ENCODE data around the gene DUOX1.

The DUOX1 gene

DNA sequence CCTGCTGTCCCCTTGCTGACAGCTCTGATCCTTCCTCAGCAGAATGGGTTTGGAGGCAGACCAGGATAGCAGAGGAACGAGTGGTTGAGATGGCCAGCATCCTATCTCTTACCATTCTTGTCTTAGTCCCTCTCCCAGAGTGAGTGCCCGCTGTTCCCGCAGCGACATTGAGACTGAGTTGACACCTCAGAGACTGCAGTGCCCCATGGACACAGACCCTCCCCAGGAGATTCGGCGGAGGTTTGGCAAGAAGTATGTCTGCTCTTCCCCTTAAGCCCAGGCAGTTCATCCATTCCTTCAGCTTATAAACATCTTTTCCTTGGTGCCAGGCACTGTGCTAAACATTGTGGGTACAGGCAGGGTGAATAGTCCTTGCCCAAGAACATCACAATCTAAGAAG is 21.2 kb downstream of the DUOX1 start:
- no peaks in the 10 kb centered on the region for H3K4me1 ChIP-seq (ENCODE audit: insufficient read depth, low read length)

GRCh38 chr15:45151998-45152828 is 22.4 kb downstream of the DUOX1 start:
- Histone ChIP-seq H3K27me3 (ENCODE audit: insufficient read depth, low read length, poor library complexity) (no peaks in the 10 kb centered on the region), H3K79me2 (ENCODE audit: insufficient read depth, low read length) (no peaks in the 10 kb centered on the region)
- no peak for ATAC-seq (ENCODE audit: insufficient read depth, low read depth)

More for the DNA sequence above, 21.2 kb downstream of the DUOX1 start:
- H3K27me3 ChIP-seq (ENCODE audit: insufficient read depth, low read length, poor library complexity), result no peaks in the 10 kb centered on the region
- TF ChIP-seq, protein P1, sequence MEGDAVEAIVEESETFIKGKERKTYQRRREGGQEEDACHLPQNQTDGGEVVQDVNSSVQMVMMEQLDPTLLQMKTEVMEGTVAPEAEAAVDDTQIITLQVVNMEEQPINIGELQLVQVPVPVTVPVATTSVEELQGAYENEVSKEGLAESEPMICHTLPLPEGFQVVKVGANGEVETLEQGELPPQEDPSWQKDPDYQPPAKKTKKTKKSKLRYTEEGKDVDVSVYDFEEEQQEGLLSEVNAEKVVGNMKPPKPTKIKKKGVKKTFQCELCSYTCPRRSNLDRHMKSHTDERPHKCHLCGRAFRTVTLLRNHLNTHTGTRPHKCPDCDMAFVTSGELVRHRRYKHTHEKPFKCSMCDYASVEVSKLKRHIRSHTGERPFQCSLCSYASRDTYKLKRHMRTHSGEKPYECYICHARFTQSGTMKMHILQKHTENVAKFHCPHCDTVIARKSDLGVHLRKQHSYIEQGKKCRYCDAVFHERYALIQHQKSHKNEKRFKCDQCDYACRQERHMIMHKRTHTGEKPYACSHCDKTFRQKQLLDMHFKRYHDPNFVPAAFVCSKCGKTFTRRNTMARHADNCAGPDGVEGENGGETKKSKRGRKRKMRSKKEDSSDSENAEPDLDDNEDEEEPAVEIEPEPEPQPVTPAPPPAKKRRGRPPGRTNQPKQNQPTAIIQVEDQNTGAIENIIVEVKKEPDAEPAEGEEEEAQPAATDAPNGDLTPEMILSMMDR (IDR thresholded peaks at IDR 0.05; ENCODE audit: borderline replicate concordance, extremely low read depth, low read length, poor library complexity, severe bottlenecking), result no peak
- no peak for TF ChIP-seq EZH2 (IDR thresholded peaks at IDR 0.05; ENCODE audit: borderline replicate concordance, low read depth, low read length, severe bottlenecking)
- no peak overlapping the region for H2AFZ ChIP-seq (ENCODE audit: low read depth, low read length)
- H3K4me3 ChIP-seq (ENCODE audit: low read depth in 1 of 2, low read length in 2 of 2), result no peak overlapping the region
- H3K9ac ChIP-seq (ENCODE audit: low read depth, low read length), result no peak overlapping the region
- H4K20me1 ChIP-seq (ENCODE audit: insufficient read depth, low read length), result no peaks in the 10 kb centered on the region
- no peak for ATAC-seq (ENCODE audit: insufficient read depth, low read depth)
- H3K9me3 ChIP-seq (ENCODE audit: insufficient read depth, low read length, severe bottlenecking), result no peaks in the 10 kb centered on the region
- H3K27ac ChIP-seq (ENCODE audit: low read length), result no peak overlapping the region
- H3K79me2 ChIP-seq (ENCODE audit: insufficient read depth, low read length), result no peaks in the 10 kb centered on the region
- no peaks in the 10 kb centered on the region for H3K36me3 ChIP-seq (ENCODE audit: insufficient read depth, low read length)
- H3K4me2 ChIP-seq (ENCODE audit: insufficient read depth, low read length), result no peak overlapping the region
- DNase-seq, result no peak

DNA sequence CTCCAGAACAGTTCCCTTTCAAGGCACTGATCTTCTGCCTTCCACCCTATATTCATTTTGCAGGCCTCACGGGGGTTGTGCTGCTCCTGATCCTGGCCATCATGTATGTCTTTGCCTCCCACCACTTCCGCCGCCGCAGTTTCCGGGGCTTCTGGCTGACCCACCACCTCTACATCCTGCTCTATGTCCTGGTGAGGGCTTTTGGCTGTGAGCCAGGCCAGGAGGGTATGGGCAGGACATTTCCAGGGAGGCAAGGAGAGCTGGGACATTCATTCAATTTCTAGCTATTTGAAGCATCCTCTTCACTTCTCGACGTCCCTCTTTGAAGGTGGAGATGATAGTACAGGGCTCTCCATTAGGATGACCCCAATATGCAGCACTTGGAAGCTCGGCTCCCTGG is 25.9 kb downstream of the DUOX1 start:
- TF ChIP-seq, protein P1 (IDR thresholded peaks at IDR 0.05; ENCODE audit: borderline replicate concordance, extremely low read depth, low read length, poor library complexity, severe bottlenecking), result no peak
- no peak for TF ChIP-seq EZH2 (IDR thresholded peaks at IDR 0.05; ENCODE audit: borderline replicate concordance, low read depth, low read length, severe bottlenecking)
- H3K36me3 ChIP-seq (ENCODE audit: insufficient read depth, low read length), result no peaks in the 10 kb centered on the region
- no peaks in the 10 kb centered on the region for H3K9me3 ChIP-seq (ENCODE audit: insufficient read depth, low read length, severe bottlenecking)
- H3K27me3 ChIP-seq (ENCODE audit: insufficient read depth, low read length, poor library complexity), result no peaks in the 10 kb centered on the region
- no peak for ATAC-seq (ENCODE audit: insufficient read depth, low read depth)
- DNase-seq, result no peak
- peaks cover 4% of the 10 kb centered on the region for H4K20me1 ChIP-seq (ENCODE audit: insufficient read depth, low read length)
- no peak overlapping the region for H3K4me2 ChIP-seq (ENCODE audit: insufficient read depth, low read length)
- H2AFZ ChIP-seq (ENCODE audit: low read depth, low read length), result no peak overlapping the region
- H3K79me2 ChIP-seq (ENCODE audit: insufficient read depth, low read length), result no peaks in the 10 kb centered on the region
- H3K4me1 ChIP-seq (ENCODE audit: insufficient read depth, low read length), result no peaks in the 10 kb centered on the region
- H3K9ac ChIP-seq (ENCODE audit: low read depth, low read length), result no peak overlapping the region
- no peak overlapping the region for H3K4me3 ChIP-seq (ENCODE audit: low read depth in 1 of 2, low read length in 2 of 2)
- H3K27ac ChIP-seq (ENCODE audit: low read length), result no peak overlapping the region

More at GRCh38 chr15:45151998-45152828, 22.4 kb downstream of the DUOX1 start:
- no peak overlapping the region for H3K4me2 ChIP-seq (ENCODE audit: insufficient read depth, low read length)
- H3K4me1 ChIP-seq (ENCODE audit: insufficient read depth, low read length), result no peaks in the 10 kb centered on the region
- no peaks in the 10 kb centered on the region for H3K36me3 ChIP-seq (ENCODE audit: insufficient read depth, low read length)
- no peaks in the 10 kb centered on the region for H3K9me3 ChIP-seq (ENCODE audit: insufficient read depth, low read length, severe bottlenecking)
- H3K4me3 ChIP-seq (ENCODE audit: low read depth in 1 of 2, low read length in 2 of 2), result no peak overlapping the region
- TF ChIP-seq EZH2 (IDR thresholded peaks at IDR 0.05; ENCODE audit: borderline replicate concordance, low read depth, low read length, severe bottlenecking), result no peak
- TF ChIP-seq, protein P1 (IDR thresholded peaks at IDR 0.05; ENCODE audit: borderline replicate concordance, extremely low read depth, low read length, poor library complexity, severe bottlenecking), result no peak
- DNase-seq, result no peak
- H3K27ac ChIP-seq (ENCODE audit: low read length), result no peak overlapping the region
- no peak overlapping the region for H3K9ac ChIP-seq (ENCODE audit: low read depth, low read length)
- H2AFZ ChIP-seq (ENCODE audit: low read depth, low read length), result no peak overlapping the region
- peaks cover 3% of the 10 kb centered on the region for H4K20me1 ChIP-seq (ENCODE audit: insufficient read depth, low read length)
